GM19043 (cell line): ENCODE data around the gene KLHL29.
"Not testable (repeated sequence)": the region's sequence is repeated elsewhere in the genome, so short reads cannot be mapped to it uniquely, and the experiment has no call there.

Experiments
- ATAC-seq: cut with Tn5 transposase; IDR thresholded peaks from one replicate; pipeline ENCODE4 v1.9.1; 2021; ENCODE audit warnings: low read depth; ENCODE audit not compliant: unreplicated experiment

KLHL29 gene

DNA sequence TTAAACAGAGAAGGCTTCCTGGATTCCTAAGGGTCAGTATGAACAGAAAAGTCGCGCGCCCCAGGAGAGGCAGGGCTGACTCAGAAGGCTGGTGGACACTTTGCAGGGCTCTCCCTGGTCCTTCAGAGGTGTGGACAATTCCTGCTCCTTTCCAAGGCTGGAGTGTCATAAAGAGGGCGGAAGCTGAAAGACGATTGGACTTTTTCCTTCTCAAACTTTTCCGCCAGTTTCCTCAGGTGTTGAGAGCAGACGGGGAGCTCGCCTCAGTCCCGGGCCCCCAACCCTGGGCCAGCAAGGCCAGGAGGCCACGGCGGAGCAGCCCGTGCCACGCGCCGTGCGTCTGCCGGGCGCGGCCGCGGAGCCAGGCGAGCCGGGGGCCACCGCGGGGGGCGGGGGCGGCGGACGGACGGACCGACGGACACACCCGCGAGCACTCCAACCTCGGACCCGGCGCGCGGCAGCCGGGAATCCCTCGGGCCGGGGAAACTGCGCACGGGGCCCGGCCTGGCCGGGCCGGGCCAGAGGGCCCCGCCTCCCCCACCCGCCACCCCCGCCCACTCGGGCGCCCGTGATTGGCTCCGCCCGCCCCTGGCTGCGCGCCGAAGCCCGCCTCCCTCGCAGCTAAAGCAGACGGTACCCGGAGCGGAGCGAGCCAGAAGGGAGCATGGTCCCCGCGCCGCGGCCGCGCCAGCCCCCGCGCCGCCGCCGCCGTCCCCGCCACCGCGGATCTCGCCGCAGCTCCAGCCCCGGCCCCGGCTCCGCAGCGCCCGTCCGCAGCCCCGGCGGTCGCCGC, at the start of gene KLHL29:
Gene KLHL29 (plus strand): TSS at position 629 of the 793 bp plus-strand sequence. CDS start 177,018 bp downstream, outside the sequence.
- peak; percentile 52 for ATAC-seq

DNA sequence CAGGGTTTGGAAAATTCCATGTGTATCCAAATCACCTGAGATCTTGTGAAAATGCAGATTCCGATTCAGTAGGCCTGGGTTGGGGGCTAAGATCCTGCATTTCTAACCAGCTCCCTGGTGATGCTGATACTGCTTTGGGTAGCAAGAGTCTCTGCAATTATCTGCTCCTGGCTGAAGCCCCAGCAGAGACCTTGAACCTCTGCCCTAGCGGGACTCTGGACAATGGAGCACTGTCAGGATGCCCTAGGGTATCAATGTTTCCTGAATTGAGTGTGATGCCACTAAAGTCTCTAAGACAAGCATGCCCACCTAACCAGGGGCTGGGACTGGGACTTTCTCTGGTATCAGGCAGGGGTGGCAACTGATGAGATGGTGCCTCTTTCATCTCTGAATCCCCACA, 49.4 kb upstream of the KLHL29 start:
- ATAC-seq: no peak

DNA sequence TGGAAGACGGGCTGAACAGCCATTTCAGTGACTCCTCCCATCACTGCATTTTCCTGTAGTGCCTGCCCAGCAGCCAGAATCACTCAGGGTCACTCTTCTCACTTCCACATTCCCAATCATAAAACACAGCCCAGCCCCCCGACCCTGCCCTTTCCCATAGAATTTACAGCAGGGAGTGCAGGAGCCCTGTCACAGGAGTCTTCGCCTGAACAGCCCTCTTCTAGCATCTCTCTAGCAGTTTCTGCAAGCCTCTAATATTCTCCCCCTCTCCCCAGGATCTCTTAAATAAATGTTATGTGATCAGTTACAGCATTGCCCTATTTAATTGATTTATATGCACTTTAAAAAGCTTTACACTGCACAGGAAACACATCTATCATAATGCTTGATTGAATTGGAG, 42.9 kb upstream of the KLHL29 start:
- ATAC-seq: no peak

DNA sequence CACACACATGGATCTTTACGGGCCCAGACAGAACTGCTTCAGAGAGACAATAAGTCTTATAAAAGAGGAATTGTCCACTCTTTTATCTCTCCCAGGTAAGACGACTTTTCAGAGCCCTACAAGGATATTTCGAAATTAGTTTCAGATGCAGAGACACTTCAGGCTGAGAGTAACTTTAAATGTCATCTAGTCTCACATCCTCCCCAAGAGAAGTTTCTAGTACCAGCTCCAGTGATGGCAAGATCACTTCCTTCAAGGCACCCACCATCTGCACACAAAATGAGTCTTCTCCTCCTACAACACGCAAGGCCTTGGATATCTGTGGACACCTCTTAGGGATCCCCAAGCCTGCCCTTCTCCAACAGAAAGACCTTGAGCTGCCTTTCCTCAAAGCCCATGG, 39.0 kb upstream of the KLHL29 start:
- no peak for ATAC-seq

- no peak for ATAC-seq
Measured at GRCh38 chr2:23346781-23347180, 38.2 kb upstream of the KLHL29 start.

- ATAC-seq: no peak
Measured at GRCh38 chr2:23347471-23348092, 37.4 kb upstream of the KLHL29 start.

- ATAC-seq: not testable (repeated sequence)
Measured at GRCh38 chr2:23348093-23348481, 36.9 kb upstream of the KLHL29 start.

DNA sequence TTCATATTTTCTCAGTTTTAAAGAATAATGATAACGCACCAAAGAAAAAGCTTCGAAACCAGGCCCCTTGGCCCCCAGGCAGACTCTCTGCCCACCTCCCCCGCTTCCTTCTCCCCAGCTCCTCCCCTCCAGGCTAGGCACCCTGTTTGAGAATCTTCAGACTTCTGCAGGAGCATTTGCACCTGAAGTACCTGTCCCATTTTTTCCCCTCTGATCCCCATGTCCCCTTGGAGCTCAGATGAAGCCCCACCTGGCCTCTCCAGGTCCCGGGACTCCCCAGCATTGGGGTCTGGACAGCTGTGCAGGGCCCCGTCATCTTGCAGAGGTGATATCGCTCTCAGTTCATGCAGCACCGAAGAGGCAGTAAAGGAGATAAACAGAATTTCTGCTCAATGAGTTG, 35.5 kb upstream of the KLHL29 start:
- no peak for ATAC-seq

DNA sequence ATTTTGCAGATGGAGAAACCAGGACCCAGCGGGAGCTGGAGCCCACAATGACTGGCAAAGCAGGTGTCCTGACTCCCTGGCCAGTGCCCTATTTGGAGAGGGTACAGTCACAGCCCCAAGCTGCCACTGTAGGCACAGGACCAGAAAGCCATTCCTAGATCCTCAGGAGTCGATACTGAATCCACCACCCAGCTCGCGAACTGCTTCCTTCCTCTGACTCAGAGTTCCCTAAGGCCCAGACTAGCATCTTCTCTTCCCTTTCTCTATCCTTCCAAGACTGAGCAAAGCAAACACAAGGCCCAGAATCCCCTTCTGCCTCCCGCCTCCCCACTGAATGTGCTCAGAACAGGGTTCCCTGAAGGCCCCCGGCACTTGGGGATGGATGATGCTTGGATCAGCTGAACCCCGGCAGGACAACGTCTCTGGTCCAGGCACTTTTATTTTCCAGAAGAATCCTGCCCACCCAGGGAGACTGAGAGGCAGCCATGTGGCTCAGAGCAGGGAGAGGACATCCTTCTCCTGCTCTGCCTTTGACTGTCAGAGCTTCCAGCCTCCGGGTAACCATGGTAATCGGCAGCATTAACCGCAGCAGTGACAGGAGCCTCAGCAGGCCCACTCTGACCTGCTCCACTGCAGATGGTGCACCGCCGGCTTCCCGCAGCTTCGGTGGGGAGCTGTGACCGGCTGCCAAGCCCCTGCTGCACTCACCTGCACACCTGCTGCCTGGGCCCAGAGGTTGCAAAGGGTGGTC, 34.8 kb upstream of the KLHL29 start:
- ATAC-seq: no peak

DNA sequence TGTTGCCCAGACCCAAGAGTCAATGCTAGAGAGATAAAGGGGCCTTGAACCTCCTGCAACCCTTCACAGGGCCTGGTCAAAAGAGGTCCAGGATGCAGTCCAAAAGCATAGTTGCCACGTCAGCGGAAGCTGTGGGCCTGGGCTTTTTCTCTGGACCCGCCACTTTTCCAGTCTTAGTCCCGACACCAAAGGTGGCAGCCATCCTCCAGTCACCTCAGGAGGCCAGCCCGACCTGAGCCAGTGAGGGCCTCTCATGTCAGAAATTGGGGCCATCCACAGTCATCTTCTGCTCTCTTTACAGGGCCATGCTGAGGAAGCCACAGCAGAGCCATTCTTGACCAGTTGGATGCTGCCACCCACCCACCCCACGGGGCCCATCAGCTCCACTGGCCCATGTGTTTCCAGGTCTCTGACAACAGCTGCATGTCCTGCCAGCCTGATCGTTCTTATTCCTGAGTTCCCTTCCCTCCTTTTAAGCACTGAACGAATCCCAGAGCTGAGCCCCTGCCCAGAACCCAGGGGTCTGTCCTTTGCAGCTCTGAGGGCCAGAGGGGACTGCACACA, 34.1 kb upstream of the KLHL29 start:
- no peak for ATAC-seq

- peak; percentile 89 for ATAC-seq
Measured at GRCh38 chr2:23351388-23352141, 33.4 kb upstream of the KLHL29 start.

DNA sequence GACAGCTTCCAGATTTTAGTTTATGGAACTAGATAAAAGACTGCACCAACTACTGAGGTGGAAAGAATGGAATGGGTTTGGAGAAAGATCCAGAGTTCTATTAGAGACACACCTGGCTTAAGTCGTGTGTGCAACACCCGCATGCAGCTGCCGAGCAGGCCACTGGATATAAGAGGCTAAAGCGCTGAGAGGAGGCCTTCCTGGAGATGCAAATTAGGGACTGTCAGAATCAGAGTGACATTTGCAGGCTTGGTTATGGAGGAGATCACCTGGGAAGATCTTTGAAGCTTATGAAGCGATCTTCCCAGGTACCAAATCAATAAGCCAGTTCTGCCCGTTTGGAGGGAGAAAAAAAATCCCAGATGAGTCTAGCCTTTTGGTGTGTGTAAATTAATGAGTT, 30.4 kb upstream of the KLHL29 start:
- ATAC-seq: peak; percentile 71

GRCh38 chr2:23355001-23355400, 30.0 kb upstream of the KLHL29 start:
- no peak for ATAC-seq

- ATAC-seq: no peak
Measured at GRCh38 chr2:23356711-23357110, 28.3 kb upstream of the KLHL29 start.

- ATAC-seq: no peak
Measured at GRCh38 chr2:23359631-23360567, 25.1 kb upstream of the KLHL29 start.

DNA sequence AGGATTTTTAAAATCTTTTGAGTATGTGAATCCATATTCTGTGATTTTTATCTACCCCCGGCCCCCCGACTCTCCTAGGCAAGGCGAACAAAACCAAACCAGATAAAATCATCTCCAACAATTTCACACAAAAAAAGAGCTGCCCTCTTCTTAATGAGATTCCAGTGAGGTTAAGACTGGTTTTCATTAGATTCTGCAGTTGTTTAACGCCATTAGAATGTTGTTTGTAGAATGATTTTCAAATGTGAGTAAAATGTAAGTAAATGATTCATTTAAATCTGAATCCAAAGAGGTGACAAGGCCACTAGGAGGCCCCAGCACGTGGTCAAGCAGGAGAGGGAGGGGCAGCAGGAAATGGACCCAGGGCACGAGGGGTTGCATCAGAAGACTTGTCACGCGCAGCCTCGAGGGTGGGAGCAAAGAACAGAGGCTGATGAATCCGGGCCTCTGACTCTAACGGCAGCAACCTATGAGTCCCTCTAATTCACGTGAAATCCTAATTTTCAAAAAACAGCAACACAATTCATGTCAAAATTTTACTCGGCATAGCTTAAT, 24.3 kb upstream of the KLHL29 start:
- ATAC-seq: no peak

GRCh38 chr2:23361152-23361551, 23.8 kb upstream of the KLHL29 start:
- ATAC-seq: no peak

GRCh38 chr2:23363268-23363667, 21.7 kb upstream of the KLHL29 start:
- no peak for ATAC-seq

DNA sequence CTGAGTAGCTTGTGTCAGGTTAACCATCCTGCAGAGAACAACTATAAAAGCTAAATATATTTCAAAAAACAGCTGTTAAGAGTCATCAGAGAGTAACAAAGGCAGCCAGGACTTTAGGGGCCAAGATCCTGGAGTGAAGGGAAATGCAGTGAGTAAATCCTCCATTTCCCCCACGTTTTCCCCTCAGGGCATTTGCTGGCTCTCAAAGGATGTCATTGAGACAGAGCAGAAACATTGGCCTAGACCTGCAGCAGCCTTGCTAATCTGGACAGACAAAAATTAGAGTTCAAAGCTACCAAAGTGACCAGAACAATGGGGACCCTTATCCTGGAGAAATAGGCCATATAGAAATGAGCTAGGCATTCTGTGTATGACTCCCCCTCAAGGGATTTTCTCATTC, 21.1 kb upstream of the KLHL29 start:
- ATAC-seq: no peak
